Right lobe of liver (tissue), 6 donors: Measurements from ENCODE around the gene ST3GAL5. TPM values are rescaled to one million over a fixed set of nuclear protein-coding genes. Genes with fewer than 3 reads are reported as not detected.

ENCODE experiments used
- ATAC-seq, 4 donors: fragments of 200-7000 bp; cut with Tn5 transposase; one replicate each; pipeline ENCODE4 v1.9.1; 2020; ENCODE audit warnings: mild to moderate bottlenecking in 4 of 4, moderate library complexity in 4 of 4
- DNase-seq, 3 donors: peaks; one replicate each; pipeline ENCODE4 v3.0.0-alpha.2; 2020
- H3K27ac ChIP-seq, 3 donors: fragments of 200-600 bp; one replicate each; pipeline ENCODE4 v1.8.0; 2022
- H3K27me3 ChIP-seq, 2 donors: fragments of 200-600 bp; one replicate each; pipeline ENCODE4 v1.8.0; 2022
- H3K36me3 ChIP-seq, 4 donors: fragments of 200-600 bp; sonication (generic) in 1 of 4; one replicate each; pipeline versions ENCODE4 v1.5.1 to v1.8.0; 2017 to 2022; ENCODE audit warnings: control low read depth in 1 of 4
- H3K4me1 ChIP-seq, 4 donors: fragments of 200-600 bp; sonication (generic) in 1 of 4; one replicate each; pipeline versions ENCODE4 v1.5.1 to v1.8.0; 2017 to 2022; ENCODE audit warnings: control low read depth in 1 of 4
- H3K4me3 ChIP-seq, 3 donors: fragments of 200-600 bp; one replicate each; pipeline ENCODE4 v1.8.0; 2022
- H3K9me3 ChIP-seq, 4 donors: fragments of 200-600 bp; sonication (generic) in 1 of 4; one replicate each; pipeline versions ENCODE4 v1.5.1 to v1.8.0; 2017 to 2022; ENCODE audit warnings: control low read depth in 1 of 4
- CTCF ChIP-seq, 4 donors: fragments of 200-600 bp in 3 of 4; fragments of 450-650 bp in 1 of 4; IDR thresholded peaks; one replicate each; pipeline versions ENCODE4 v1.5.1 to v1.8.0; 2016 to 2022; ENCODE audit warnings: antibody characterized with exemption in 4 of 4, mild to moderate bottlenecking in 2 of 4
- POLR2A ChIP-seq: fragments of 450-650 bp; IDR thresholded peaks from one replicate; pipeline ENCODE4 v1.6.1; 2017; ENCODE audit warnings: antibody characterized with exemption, mild to moderate bottlenecking
- WGBS: methylation state at CpG from one replicate; pipeline ENCODE4 v1.1.6; 2018; ENCODE audit warnings: low coverage, low lambda C conversion rate; ENCODE audit not compliant: insufficient coverage; ENCODE audit errors: missing lambda C conversion rate; 5-methylcytosine and 5-hydroxymethylcytosine counted together
- intact Hi-C, 2 donors: fragments of 100-400 bp; cut with DNase I; formaldehyde crosslinking; loops; one replicate each; pipeline versions ENCODE4 v1.11.2 to v1.14.1; 2022
- total RNA-seq, 6 experiments: library from RNA; depleted of rRNA in 2 of 6; stranded (reverse); fragments of >200 nt in 2 of 6; fragmentation: NEBNext Ultra II Directional in 3 of 6; extraction: Animal tissue kit (Norgen Biotek cat#: 25700) in 3 of 6; gene quantifications; one replicate each; pipeline versions ENCODE4 v1.1.0 to v1.2.4, GENCODE V29; 2016 to 2023
- donor health status: DM: no; HTN: yes; CAD: no.
- donor health status: DM: no; HTN: no; CAD: no.
- donor health status: DM: no; HTN: no; CAD: no.
- donor health status: DM: no; HTN: yes; CAD: no.
- donor health status: DM: no; HTN: yes; CAD: no.

The ST3GAL5 gene
- total RNA-seq, 6 experiments from 2014 or later: 8.6 to 22.2 (median 10.9) TPM

DNA sequence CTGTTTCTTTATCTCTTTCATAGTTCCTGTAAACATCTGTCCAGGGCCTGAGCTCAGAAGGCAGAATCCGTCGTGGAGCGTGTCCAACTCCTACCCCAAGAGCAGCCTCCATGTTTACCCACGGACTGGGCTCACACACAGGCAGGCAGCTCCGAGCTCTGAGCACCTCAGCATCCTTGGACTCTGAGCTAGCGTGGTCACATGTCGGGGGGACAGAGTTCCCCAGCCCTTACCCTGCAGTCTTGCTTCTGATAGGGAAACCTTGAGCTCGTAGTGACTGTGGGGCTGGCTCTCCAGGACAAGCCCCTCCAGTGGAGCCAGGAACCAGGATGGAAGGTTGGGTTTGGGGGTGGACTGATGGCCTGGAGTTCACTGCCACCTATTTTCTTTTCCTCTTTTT, 15.1 kb upstream of the ST3GAL5 start:
- H3K27me3 ChIP-seq: no peaks in the 10 kb centered on the region
- TF ChIP-seq CTCF (IDR thresholded peaks at IDR 0.05) (no peak), POLR2A (no peak)
- no peak overlapping the region for H3K4me3 ChIP-seq
- no peak overlapping the region for H3K27ac ChIP-seq
- no peaks in the 10 kb centered on the region for H3K4me1 ChIP-seq
- 100% methylated on average over 2 of the region's 8 CpGs for WGBS
- H3K9me3 ChIP-seq: no peaks in the 10 kb centered on the region
- H3K36me3 ChIP-seq: no peaks in the 10 kb centered on the region
- intact Hi-C loops: no loop called here
- DNase-seq (no peak), ATAC-seq (no peak)

DNA sequence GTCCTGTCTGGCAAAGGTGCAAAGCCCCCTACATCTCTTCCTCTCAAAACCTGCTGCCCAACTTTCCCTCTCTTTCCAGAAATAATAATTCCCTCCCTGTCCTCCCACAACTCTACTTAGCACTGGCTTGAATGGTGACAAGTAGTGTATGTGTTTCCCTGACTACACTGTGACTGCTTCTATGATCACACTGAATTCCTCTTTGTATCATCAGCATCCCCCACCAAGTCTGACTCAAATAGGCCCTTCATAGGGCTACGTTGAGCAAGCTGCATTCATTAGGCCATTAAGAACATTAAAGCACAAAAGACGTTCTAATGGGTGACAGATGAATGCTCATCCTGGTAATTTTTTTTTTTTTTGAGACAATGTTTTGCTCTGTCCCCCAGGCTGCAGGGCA, 13.7 kb upstream of the ST3GAL5 start:
- intact Hi-C loops: no loop called here
- TF ChIP-seq CTCF (IDR thresholded peaks at IDR 0.05): no peak
- no peak for TF ChIP-seq POLR2A
- no peak overlapping the region for H3K27ac ChIP-seq
- H3K4me3 ChIP-seq: no peak overlapping the region
- H3K9me3 ChIP-seq: no peaks in the 10 kb centered on the region
- ATAC-seq (no peak), DNase-seq (no peak)
- 55% methylated on average over 2 of the region's 2 CpGs for WGBS
- no peaks in the 10 kb centered on the region for H3K4me1 ChIP-seq
- no peaks in the 10 kb centered on the region for H3K27me3 ChIP-seq
- no peaks in the 10 kb centered on the region for H3K36me3 ChIP-seq

GRCh38 chr2:85901155-85901554, 12.4 kb upstream of the ST3GAL5 start:
- WGBS: 47% methylated on average over 2 of the region's 2 CpGs
- H3K27me3 ChIP-seq: no peaks in the 10 kb centered on the region
- H3K4me3 ChIP-seq: no peak overlapping the region
- no peak overlapping the region for H3K27ac ChIP-seq
- H3K4me1 ChIP-seq: no peaks in the 10 kb centered on the region
- ATAC-seq (no peak), DNase-seq (no peak)
- no peak for TF ChIP-seq POLR2A
- TF ChIP-seq CTCF (IDR thresholded peaks at IDR 0.05): no peak
- H3K36me3 ChIP-seq: no peaks in the 10 kb centered on the region
- H3K9me3 ChIP-seq: no peaks in the 10 kb centered on the region
- intact Hi-C loops: no loop called here

DNA sequence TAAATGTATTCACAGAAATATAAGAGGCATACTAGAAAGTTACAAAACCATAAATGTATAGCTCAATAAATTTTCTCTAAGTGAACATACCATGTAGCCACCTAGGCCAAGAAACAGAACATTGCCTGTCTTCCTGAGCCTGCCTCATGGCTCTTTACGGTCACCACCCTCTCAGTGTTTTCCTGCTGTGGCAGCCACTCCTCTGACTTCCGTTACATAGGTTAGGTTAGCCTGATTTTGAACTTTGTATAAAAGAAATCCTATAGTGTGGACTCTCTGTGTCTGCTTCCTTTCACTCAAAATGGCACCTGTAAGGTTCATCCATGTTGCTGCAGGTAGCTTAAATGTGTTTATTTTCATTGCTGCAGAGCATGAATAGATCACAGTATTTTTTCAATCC, 11.6 kb upstream of the ST3GAL5 start:
- DNase-seq (no peak), ATAC-seq (no peak)
- TF ChIP-seq CTCF (IDR thresholded peaks at IDR 0.05): no peak
- no peak for TF ChIP-seq POLR2A
- WGBS: 73% methylated on average over 2 of the region's 2 CpGs
- no peak overlapping the region for H3K4me3 ChIP-seq
- H3K27me3 ChIP-seq: no peaks in the 10 kb centered on the region
- no peaks in the 10 kb centered on the region for H3K36me3 ChIP-seq
- intact Hi-C loops: no loop called here
- H3K9me3 ChIP-seq: no peaks in the 10 kb centered on the region
- no peaks in the 10 kb centered on the region for H3K4me1 ChIP-seq
- no peak overlapping the region for H3K27ac ChIP-seq

- TF ChIP-seq CTCF (IDR thresholded peaks at IDR 0.05) (no peak), POLR2A (no peak)
- no peak overlapping the region for H3K4me3 ChIP-seq
- H3K27ac ChIP-seq: no peak overlapping the region
- WGBS: 17% methylated on average over 1 of the region's 1 CpG
- H3K27me3 ChIP-seq: no peaks in the 10 kb centered on the region
- no peaks in the 10 kb centered on the region for H3K36me3 ChIP-seq
- ATAC-seq (peak in 2 of 4 donors; percentile 27 to 60), DNase-seq (no peak)
- intact Hi-C loops: no loop called here
- H3K4me1 ChIP-seq: no peaks in the 10 kb centered on the region
- no peaks in the 10 kb centered on the region for H3K9me3 ChIP-seq
These were observed 11.1 kb upstream of the ST3GAL5 start for GRCh38 chr2:85899849-85900248.
